Psoas muscle (tissue), 8 donors: ENCODE data around the gene FGF2. TPM values are rescaled to one million over a fixed set of nuclear protein-coding genes. Genes with fewer than 3 reads are reported as not detected.
"Not testable (repeated sequence)": the region's sequence is repeated elsewhere in the genome, so short reads cannot be mapped to it uniquely, and the experiment has no call there.

Experiments used
- ATAC-seq, 4 donors: fragments of 200-7000 bp; cut with Tn5 transposase; one replicate each; pipeline ENCODE4 v1.9.1; 2020; ENCODE audit warnings: moderate library complexity in 3 of 4, mild to moderate bottlenecking in 2 of 4
- DNase-seq, 2 donors: peaks; one replicate each; pipeline ENCODE4 v3.0.0-alpha.2; 2020
- H3K27ac ChIP-seq: fragments of 200-600 bp; one replicate; pipeline ENCODE4 v1.8.0; 2022
- H3K27me3 ChIP-seq, 3 donors: fragments of 200-600 bp in 1 of 3; one replicate each; pipeline versions ENCODE4 v1.6.1 to v1.8.0; 2013 to 2022; ENCODE audit warnings: low read length in 2 of 3, mild to moderate bottlenecking in 2 of 3, moderate library complexity in 1 of 3; ENCODE audit not compliant: insufficient read depth in 3 of 3
- H3K36me3 ChIP-seq, 2 donors: fragments of 200-600 bp in 1 of 2; one replicate each; pipeline versions ENCODE4 v1.6.1 to v1.8.0; 2013 to 2022; ENCODE audit warnings: low read depth in 1 of 2, mild to moderate bottlenecking in 1 of 2, moderate library complexity in 1 of 2; ENCODE audit not compliant: insufficient read depth in 1 of 2
- H3K4me1 ChIP-seq: fragments of 200-600 bp; one replicate; pipeline ENCODE4 v1.8.0; 2022
- H3K4me3 ChIP-seq: fragments of 200-600 bp; one replicate; pipeline ENCODE4 v1.8.0; 2022; ENCODE audit warnings: mild to moderate bottlenecking
- H3K9me3 ChIP-seq: fragments of 200-600 bp; one replicate; pipeline ENCODE4 v1.8.0; 2022
- WGBS, 3 donors: extraction: QIAGEN DNeasy Blood & Tissue Kit; methylation state at CpG; one replicate each; pipeline versions ENCODE4 v1.1.6 to v1.1.7; 2013; 5-methylcytosine and 5-hydroxymethylcytosine counted together
- intact Hi-C, 2 donors: fragments of 100-400 bp; cut with DNase I; formaldehyde crosslinking; loops; one replicate each; pipeline versions ENCODE4 v1.11.0 to v1.14.2; 2022
- polyA plus RNA-seq, 3 donors: library from polyadenylated mRNA; stranded (reverse); fragments of 200-250 nt; gene quantifications; one replicate each; pipeline ENCODE4 v1.2.3, GENCODE V29; 2013
- total RNA-seq, 4 donors: library from RNA; stranded (reverse); fragmentation: NEBNext Ultra II Directional in 2 of 4; extraction: Animal tissue kit (Norgen Biotek cat#: 25700) in 2 of 4; gene quantifications; one replicate each; pipeline versions ENCODE4 v1.2.1 to v1.2.4, GENCODE V29; 2021 to 2023
- TF ChIP-seq, protein P1 (sequence below): fragments of 200-600 bp; IDR thresholded peaks from one replicate; pipeline ENCODE4 v1.8.0; 2022; ENCODE audit warnings: antibody characterized with exemption
- donor health status: healthy with polysubstance abuse.
- donor health status: DM: no; HTN: no; CAD: no; lungs with moderate emphysema.
- donor health status: Bipolar disorder and iron deficiency.
- donor health status: healthy.
- donor health status: DM: yes; HTN: yes; CAD: no.
- donor health status: DM: no; HTN: no; CAD: no.
- donor health status: DM: no; HTN: no; CAD: no.
- donor health status: DM: yes; HTN: yes; CAD: no.

Gene FGF2
- total and polyA plus RNA-seq, 7 donors: 0.86 to 3.7 (median 2.0) TPM

- Histone ChIP-seq H3K36me3 (no peaks in the 10 kb centered on the region), H3K4me1 (no peaks in the 10 kb centered on the region), H3K9me3 (no peaks in the 10 kb centered on the region), H3K27me3 (no peaks in the 10 kb centered on the region), H3K4me3 (no peak overlapping the region), H3K27ac (no peak overlapping the region)
- no peak for ATAC-seq
- TF ChIP-seq, protein P1, sequence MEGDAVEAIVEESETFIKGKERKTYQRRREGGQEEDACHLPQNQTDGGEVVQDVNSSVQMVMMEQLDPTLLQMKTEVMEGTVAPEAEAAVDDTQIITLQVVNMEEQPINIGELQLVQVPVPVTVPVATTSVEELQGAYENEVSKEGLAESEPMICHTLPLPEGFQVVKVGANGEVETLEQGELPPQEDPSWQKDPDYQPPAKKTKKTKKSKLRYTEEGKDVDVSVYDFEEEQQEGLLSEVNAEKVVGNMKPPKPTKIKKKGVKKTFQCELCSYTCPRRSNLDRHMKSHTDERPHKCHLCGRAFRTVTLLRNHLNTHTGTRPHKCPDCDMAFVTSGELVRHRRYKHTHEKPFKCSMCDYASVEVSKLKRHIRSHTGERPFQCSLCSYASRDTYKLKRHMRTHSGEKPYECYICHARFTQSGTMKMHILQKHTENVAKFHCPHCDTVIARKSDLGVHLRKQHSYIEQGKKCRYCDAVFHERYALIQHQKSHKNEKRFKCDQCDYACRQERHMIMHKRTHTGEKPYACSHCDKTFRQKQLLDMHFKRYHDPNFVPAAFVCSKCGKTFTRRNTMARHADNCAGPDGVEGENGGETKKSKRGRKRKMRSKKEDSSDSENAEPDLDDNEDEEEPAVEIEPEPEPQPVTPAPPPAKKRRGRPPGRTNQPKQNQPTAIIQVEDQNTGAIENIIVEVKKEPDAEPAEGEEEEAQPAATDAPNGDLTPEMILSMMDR: no peak
- intact Hi-C loops: no loop called here
- DNase-seq: no peak
- 91 to 98% (median 97%) methylated on average over 2 of the region's 2 CpGs for WGBS, 3 donors
These were observed 30.5 kb downstream of the FGF2 start for GRCh38 chr4:122857160-122857559.

DNA sequence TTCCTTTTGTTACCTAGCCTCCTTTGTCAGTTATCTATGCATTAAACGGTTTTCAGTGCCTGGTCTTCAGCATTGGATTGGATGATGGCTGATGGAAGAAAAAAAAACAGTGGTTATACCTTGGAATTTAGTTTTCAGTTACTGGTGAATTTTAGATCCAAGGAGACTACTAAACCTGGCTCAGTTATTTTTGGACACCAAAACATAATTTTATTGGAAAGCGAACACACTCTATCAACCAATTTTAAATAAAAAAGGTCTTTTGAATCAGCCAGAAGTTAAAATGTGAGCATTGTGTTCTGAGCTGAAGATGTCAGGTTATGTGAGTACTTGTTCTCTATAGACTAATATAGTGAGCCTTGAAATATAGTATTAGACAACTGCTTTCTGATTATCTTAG, 32.1 kb downstream of the FGF2 start:
- no peak for ATAC-seq
- Histone ChIP-seq H3K36me3 (no peaks in the 10 kb centered on the region), H3K27me3 (no peaks in the 10 kb centered on the region), H3K9me3 (no peaks in the 10 kb centered on the region), H3K27ac (no peak overlapping the region), H3K4me1 (no peaks in the 10 kb centered on the region), H3K4me3 (no peak overlapping the region)
- TF ChIP-seq, protein P1: no peak
- no peak for DNase-seq
- intact Hi-C loops: no loop called here
- 62 to 70% (median 69%) methylated on average over 2 of the region's 2 CpGs for WGBS, 3 donors

DNA sequence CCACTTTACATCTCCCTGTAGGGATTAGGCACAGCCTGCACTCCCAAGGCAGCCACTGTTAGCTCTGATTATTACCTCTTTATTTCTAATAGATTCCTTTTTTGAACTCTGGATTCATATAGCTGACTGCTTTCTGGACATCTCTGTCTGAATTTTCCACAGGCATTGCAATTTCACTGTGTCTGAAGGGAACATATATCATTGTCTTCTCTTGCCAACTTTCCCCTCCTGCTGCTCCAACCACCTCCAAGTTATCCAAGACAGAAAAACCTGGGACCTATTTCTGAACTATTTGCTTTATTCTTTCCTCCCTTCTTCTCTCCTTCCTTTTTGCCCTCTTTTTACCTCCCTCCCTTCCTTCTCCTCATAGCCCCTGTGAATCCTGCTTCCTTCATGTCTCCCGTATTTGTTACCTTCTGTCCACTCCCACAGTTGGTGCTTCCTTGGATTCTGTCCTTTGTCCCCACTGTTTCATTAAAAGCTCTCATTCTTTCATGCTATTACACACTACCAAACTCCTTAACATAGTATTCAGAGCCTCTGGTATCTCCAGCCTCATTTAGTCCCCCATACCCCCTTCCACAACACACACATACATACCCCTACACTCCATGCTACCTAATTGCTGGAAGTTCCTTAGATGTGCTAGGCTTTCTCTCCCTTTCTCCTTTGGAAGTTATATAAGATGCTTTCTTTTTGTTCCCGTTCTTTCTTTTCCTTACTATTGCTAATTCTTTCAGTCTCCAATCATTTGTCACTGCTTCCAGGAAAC, 34.7 kb downstream of the FGF2 start:
- ATAC-seq: no peak
- WGBS, 3 donors: 66 to 86% (median 83%) methylated on average over 2 of the region's 2 CpGs

DNA sequence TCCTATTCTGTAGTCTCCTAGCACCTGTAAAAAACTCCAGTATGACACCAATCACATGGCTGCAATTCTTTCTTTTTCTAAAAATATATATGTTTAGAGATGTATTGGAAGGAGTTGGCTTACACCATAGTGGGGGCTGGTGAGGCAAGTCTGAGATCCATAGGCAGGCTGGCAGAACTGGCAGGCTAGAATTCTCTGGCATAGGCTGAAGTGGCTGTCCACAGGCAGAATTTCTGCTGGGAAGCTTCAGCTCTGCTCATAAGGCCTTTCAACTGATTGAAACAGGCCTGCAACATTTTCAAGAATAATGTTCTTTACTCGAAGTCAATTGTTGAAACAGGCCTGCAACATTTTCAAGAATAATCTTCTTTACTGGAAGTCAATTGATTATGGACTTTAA, 37.0 kb downstream of the FGF2 start:
- H3K27ac ChIP-seq: no peak overlapping the region
- H3K9me3 ChIP-seq: no peaks in the 10 kb centered on the region
- intact Hi-C loops: no loop called here
- no peak for DNase-seq
- TF ChIP-seq, protein P1: no peak
- H3K27me3 ChIP-seq: no peaks in the 10 kb centered on the region
- no peaks in the 10 kb centered on the region for H3K36me3 ChIP-seq
- no peak overlapping the region for H3K4me3 ChIP-seq
- no peaks in the 10 kb centered on the region for H3K4me1 ChIP-seq
- 46 to 59% (median 50%) methylated on average over 1 of the region's 1 CpG for WGBS, 3 donors
- no peak for ATAC-seq

More for the DNA sequence above, 34.7 kb downstream of the FGF2 start:
- no peaks in the 10 kb centered on the region for H3K27me3 ChIP-seq
- H3K4me3 ChIP-seq: no peak overlapping the region
- H3K36me3 ChIP-seq: no peaks in the 10 kb centered on the region
- H3K27ac ChIP-seq: no peak overlapping the region
- no peak for DNase-seq
- H3K4me1 ChIP-seq: no peaks in the 10 kb centered on the region
- intact Hi-C loops: no loop called here
- no peaks in the 10 kb centered on the region for H3K9me3 ChIP-seq
- TF ChIP-seq, protein P1: no peak

- Histone ChIP-seq H3K27me3 (no peaks in the 10 kb centered on the region), H3K36me3 (no peaks in the 10 kb centered on the region), H3K4me3 (no peak overlapping the region), H3K4me1 (no peaks in the 10 kb centered on the region), H3K27ac (no peak overlapping the region), H3K9me3 (no peaks in the 10 kb centered on the region)
- TF ChIP-seq, protein P1: no peak
- intact Hi-C loops: no loop called here
- ATAC-seq (no peak), DNase-seq (no peak)
- WGBS, 3 donors: 71 to 87% (median 80%) methylated on average over 4 of the region's 4 CpGs
These were observed 38.8 kb downstream of the FGF2 start for GRCh38 chr4:122865425-122865824.

GRCh38 chr4:122868235-122868634, 41.6 kb downstream of the FGF2 start:
- H3K4me1 ChIP-seq, H3K4me3 ChIP-seq, H3K27me3 ChIP-seq, H3K9me3 ChIP-seq, H3K36me3 ChIP-seq, ATAC-seq, DNase-seq, intact Hi-C loops, H3K27ac ChIP-seq: not testable (repeated sequence)
- 94 to 98% (median 98%) methylated on average over 3 of the region's 3 CpGs for WGBS, 3 donors
